A549 (cell line): ENCODE data around the gene E2F1. TPM values are rescaled to one million over a fixed set of nuclear protein-coding genes. Genes with fewer than 3 reads are reported as not detected.

Experiments used
- ATAC-seq, 2 experiments: fragments of 200-7000 bp in 1 of 2; fragments of >200 bp in 1 of 2; cut with Nextera tagmentation in 1 of 2; cut with Tn5 transposase in 1 of 2; 3 replicates each; pipeline versions ENCODE4 v1.8.0 to v1.9.1; 2018 to 2020; ENCODE audit warnings: mild to moderate bottlenecking in 1 of 2, moderate library complexity in 1 of 2
- CTCF ChIA-PET: fragments of 300-600 bp; sonication (Branson Sonifier 250); formaldehyde crosslinking; extraction: SDS; loops from one replicate; lab custom pipeline; 2021; ENCODE audit warnings: antibody characterized with exemption, inconsistent platforms; lab: Yijun Ruan, JAX
- POLR2A ChIA-PET: fragments of 350-600 bp; formaldehyde crosslinking; extraction: SDS; loops from one replicate; lab custom pipeline; 2021; ENCODE audit warnings: antibody characterized with exemption, inconsistent platforms; lab: Yijun Ruan, JAX
- DNase-seq, 2 experiments: peaks; one replicate each; pipeline versions ENCODE4 v3.0.0 to v3.0.0-alpha.2; 2011 to 2016; ENCODE audit warnings: low read depth in 1 of 2, low spot score in 1 of 2
- FAIRE-seq: peaks from 2 replicates; lab custom pipeline; 2011; peaks lifted over from hg19 to GRCh38; lab: Jason Lieb, UNC
- H3K27ac ChIP-seq, 2 experiments: fragments of >200 bp; sonication (Bioruptor Twin); formaldehyde crosslinking; 3 replicates each; pipeline ENCODE4 v1.5.1; 2016 to 2017
- H3K4me1 ChIP-seq: fragments of >200 bp; sonication (Bioruptor Twin); formaldehyde crosslinking; 3 replicates; pipeline ENCODE4 v1.6.1; 2016
- H3K4me2 ChIP-seq: fragments of >200 bp; sonication (Bioruptor Twin); formaldehyde crosslinking; 3 replicates; pipeline ENCODE4 v1.6.1; 2016
- H3K4me3 ChIP-seq: fragments of >200 bp; sonication (Bioruptor Twin); formaldehyde crosslinking; 3 replicates; pipeline ENCODE4 v1.5.1; 2016
- H3K9me3 ChIP-seq: fragments of >200 bp; sonication (Bioruptor Twin); formaldehyde crosslinking; 3 replicates; pipeline ENCODE4 v1.6.1; 2016
- BHLHE40 ChIP-seq: IDR thresholded peaks from 2 replicates; pipeline ENCODE4 v1.6.1; 2012; ENCODE audit warnings: low read depth, low read length, inconsistent platforms
- CBX8 ChIP-seq: fragments of 200-600 bp; sonication (generic); IDR thresholded peaks from 2 replicates; pipeline ENCODE4 v1.6.1; 2016
- CHD4 ChIP-seq: fragments of 200-600 bp; sonication (generic); IDR thresholded peaks from 2 replicates; pipeline ENCODE4 v1.6.1; 2016; ENCODE audit warnings: antibody characterized with exemption, mild to moderate bottlenecking, borderline replicate concordance
- EHMT2 ChIP-seq: fragments of 200-600 bp; sonication (generic); IDR thresholded peaks from 2 replicates; pipeline ENCODE4 v1.6.1; 2016; ENCODE audit warnings: antibody characterized with exemption, low read depth, mild to moderate bottlenecking, moderate library complexity
- ELK1 ChIP-seq: fragments of 150-350 bp; IDR thresholded peaks from 2 replicates; pipeline ENCODE4 v1.6.1; 2014; ENCODE audit warnings: low read depth, mild to moderate bottlenecking, low read length
- HDAC2 ChIP-seq: fragments of 200-600 bp; sonication (generic); IDR thresholded peaks from 2 replicates; pipeline ENCODE4 v1.6.1; 2016
- MYC ChIP-seq: IDR thresholded peaks from 2 replicates; pipeline ENCODE4 v1.6.1; 2012; ENCODE audit warnings: mild to moderate bottlenecking, inconsistent platforms, low read length, improper control_type of control experiment, borderline replicate concordance
- NFE2L2 ChIP-seq: fragments of 150-350 bp; conservative IDR thresholded peaks from 2 replicates; pipeline ENCODE4 v1.6.1; 2014; ENCODE audit warnings: low read length
- PBX3 ChIP-seq: IDR thresholded peaks from 2 replicates; pipeline ENCODE4 v1.6.1; 2012
- PHF8 ChIP-seq: fragments of 200-600 bp; sonication (generic); IDR thresholded peaks from 2 replicates; pipeline ENCODE4 v1.6.1; 2016; ENCODE audit warnings: low read depth, mild to moderate bottlenecking, antibody characterized with exemption, moderate library complexity, borderline replicate concordance
- RAD21 ChIP-seq, 2 experiments: fragments of >200 bp in 1 of 2; sonication (Bioruptor Twin) in 1 of 2; formaldehyde crosslinking in 1 of 2; IDR thresholded peaks in 1 of 2; conservative IDR thresholded peaks in 1 of 2; 2 replicates in 1 of 2; 3 replicates in 1 of 2; pipeline ENCODE4 v1.6.1; 2012 to 2018; ENCODE audit warnings: inconsistent platforms in 1 of 2
- RARB ChIP-seq: fragments of 250-450 bp; sonication (Bioruptor Pico); IDR thresholded peaks from 2 replicates; pipeline ENCODE4 v1.8.0; 2021; ENCODE audit warnings: mild to moderate bottlenecking, moderate library complexity
- RFX5 ChIP-seq: fragments of 450-650 bp; IDR thresholded peaks from 2 replicates; pipeline ENCODE4 v1.7.1; 2014; ENCODE audit warnings: antibody characterized with exemption, mild to moderate bottlenecking, moderate library complexity
- SMC3 ChIP-seq: fragments of >200 bp; sonication (Bioruptor Twin); formaldehyde crosslinking; IDR thresholded peaks from 3 replicates; pipeline ENCODE4 v1.6.1; 2018; ENCODE audit warnings: inconsistent platforms
- SREBF2 ChIP-seq: fragments of 450-650 bp; IDR thresholded peaks from 2 replicates; pipeline ENCODE4 v1.6.1; 2014; ENCODE audit warnings: mild to moderate bottlenecking, moderate library complexity
- ZSCAN20 ChIP-seq: fragments of 250-450 bp; sonication (Bioruptor Pico); IDR thresholded peaks from 2 replicates; pipeline ENCODE4 v1.8.0; 2022; ENCODE audit warnings: mild to moderate bottlenecking, moderate library complexity
- WGBS: methylation state at CpG from one replicate; pipeline ENCODE4 v1.1.6; 2017; ENCODE audit errors: missing lambda C conversion rate; 5-methylcytosine and 5-hydroxymethylcytosine counted together
- polyA plus RNA-seq, 4 experiments: library from polyadenylated mRNA; depleted of rRNA in 3 of 4; stranded (reverse); fragments of >200 nt; fragmentation: RNase III in 1 of 4; extraction: RNeasy Plus Mini Kit Qiagen cat#74134 plus additional on column Dnase treatment in 1 of 4; gene quantifications; 2 replicates in 3 of 4; 3 replicates in 1 of 4; pipeline ENCODE4 v1.2.3, GENCODE V29; 2011 to 2017
- TF ChIP-seq, protein P1 (sequence below): fragments of >200 bp; sonication (Bioruptor Twin); formaldehyde crosslinking; IDR thresholded peaks from 3 replicates; pipeline ENCODE4 v1.5.1; 2016

Gene E2F1
- polyA plus RNA-seq, 2 of the 4 experiments (the other 2 are of a cell fraction): 17.9 to 35.8 TPM

DNA sequence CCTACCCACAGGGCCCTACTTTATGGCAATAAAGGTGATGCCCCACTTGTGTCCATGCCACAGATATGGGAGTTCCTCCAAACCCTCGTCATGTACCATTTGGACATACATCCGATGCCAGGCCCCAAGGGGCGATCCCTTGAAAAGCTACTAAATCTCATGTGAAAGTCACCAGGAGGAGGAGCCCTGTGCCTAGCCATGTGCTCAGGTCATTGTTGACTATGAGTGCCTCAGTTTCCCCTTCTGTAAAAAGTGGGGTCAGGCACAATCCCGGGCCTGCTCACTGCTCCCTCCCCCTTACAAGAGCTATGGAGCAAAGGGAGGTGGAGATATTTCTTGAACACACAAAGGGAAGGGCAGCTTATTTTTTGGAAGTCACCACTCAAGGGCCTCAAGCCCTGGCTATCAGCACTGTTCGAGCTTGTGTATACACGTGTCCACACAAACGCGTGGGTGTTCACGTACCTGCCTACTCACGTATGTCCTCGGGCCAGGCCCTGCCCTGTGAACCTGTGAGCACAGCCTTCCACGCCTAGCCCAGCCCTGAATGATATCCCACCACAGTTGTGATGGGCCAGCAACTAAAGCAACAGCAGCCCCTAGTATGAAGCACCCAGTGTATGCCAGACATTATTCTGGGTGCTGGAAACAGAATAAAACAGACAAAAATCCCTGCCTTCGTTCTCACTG, 17.6 kb downstream of the E2F1 start:
- H3K4me2 ChIP-seq: no peak overlapping the region
- ChIA-PET CTCF (interaction anchor here (0.6 to 2.2 kb wide), 12 partner anchors 11 to 461 kb away, joined by 3 to 9 read pairs (median 4); no protein-coding TSS in a partner anchor), POLR2A (interaction anchor here (0.5 to 0.6 kb wide), 2 partner anchors 342 to 414 kb away, joined by 3 read pairs; no protein-coding TSS in a partner anchor)
- no peak overlapping the region for H3K27ac ChIP-seq
- no peak for FAIRE-seq
- TF ChIP-seq BHLHE40: no peak
- no peak; the same call in 1 of the 2 replicates for TF ChIP-seq CHD4
- TF ChIP-seq EHMT2: no peak
- TF ChIP-seq ELK1: no peak
- H3K4me3 ChIP-seq: no peak overlapping the region
- H3K4me1 ChIP-seq: peaks cover 23% of the 10 kb centered on the region
- DNase-seq: no peak
- WGBS: 95% methylated on average over 13 of the region's 13 CpGs
- H3K9me3 ChIP-seq: no peaks in the 10 kb centered on the region
- no peak for ATAC-seq

- TF ChIP-seq SMC3: peak; percentile 43; the same call in 2 of the 3 replicates
- TF ChIP-seq PBX3: no peak
- TF ChIP-seq RARB (CRISPR knock-in tag): no peak
- no peak for TF ChIP-seq NFE2L2
- TF ChIP-seq RFX5: no peak
- no peak for TF ChIP-seq ZSCAN20 (CRISPR knock-in tag)
- TF ChIP-seq, protein P1, sequence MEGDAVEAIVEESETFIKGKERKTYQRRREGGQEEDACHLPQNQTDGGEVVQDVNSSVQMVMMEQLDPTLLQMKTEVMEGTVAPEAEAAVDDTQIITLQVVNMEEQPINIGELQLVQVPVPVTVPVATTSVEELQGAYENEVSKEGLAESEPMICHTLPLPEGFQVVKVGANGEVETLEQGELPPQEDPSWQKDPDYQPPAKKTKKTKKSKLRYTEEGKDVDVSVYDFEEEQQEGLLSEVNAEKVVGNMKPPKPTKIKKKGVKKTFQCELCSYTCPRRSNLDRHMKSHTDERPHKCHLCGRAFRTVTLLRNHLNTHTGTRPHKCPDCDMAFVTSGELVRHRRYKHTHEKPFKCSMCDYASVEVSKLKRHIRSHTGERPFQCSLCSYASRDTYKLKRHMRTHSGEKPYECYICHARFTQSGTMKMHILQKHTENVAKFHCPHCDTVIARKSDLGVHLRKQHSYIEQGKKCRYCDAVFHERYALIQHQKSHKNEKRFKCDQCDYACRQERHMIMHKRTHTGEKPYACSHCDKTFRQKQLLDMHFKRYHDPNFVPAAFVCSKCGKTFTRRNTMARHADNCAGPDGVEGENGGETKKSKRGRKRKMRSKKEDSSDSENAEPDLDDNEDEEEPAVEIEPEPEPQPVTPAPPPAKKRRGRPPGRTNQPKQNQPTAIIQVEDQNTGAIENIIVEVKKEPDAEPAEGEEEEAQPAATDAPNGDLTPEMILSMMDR: peak; percentile 45
- TF ChIP-seq CBX8: no peak
- no peak for TF ChIP-seq HDAC2
- TF ChIP-seq PHF8: no peak
- TF ChIP-seq ELK1: no peak
- TF ChIP-seq RAD21 (conservative IDR thresholded peaks at IDR 0.05 in 1 of 2, IDR thresholded peaks at IDR 0.05 in 1 of 2): peak; percentile 54 to 56
- no peak for TF ChIP-seq SREBF2
- TF ChIP-seq MYC: no peak
- TF ChIP-seq, all 56 proteins: peak for 3
- DNase-seq (peak; percentile 51 to 60), FAIRE-seq (no peak), ATAC-seq (peak in 1 of 2 experiments; percentile 40; a peak in 3 of 6 replicates)
- Histone ChIP-seq H3K9me3 (no peaks in the 10 kb centered on the region), H3K4me2 (no peak overlapping the region), H3K4me3 (no peak overlapping the region), H3K27ac (no peak overlapping the region), H3K4me1 (peaks cover 18% of the 10 kb centered on the region)
- ChIA-PET CTCF (interaction anchor here (0.6 to 2.2 kb wide), 18 partner anchors 11 to 462 kb away, joined by 3 to 9 read pairs (median 4); no protein-coding TSS in a partner anchor), POLR2A (interaction anchor here (0.5 kb wide), 1 partner anchor 343 kb away, joined by 3 read pairs; no protein-coding TSS in a partner anchor)
- WGBS: 91% methylated on average over 35 of the region's 47 CpGs
Observed at GRCh38 chr20:33667676-33668465, 18.3 kb downstream of the E2F1 start.
